IMR-90 (cell line): ENCODE data around the gene YIPF1. TPM values are rescaled to one million over a fixed set of nuclear protein-coding genes. Genes with fewer than 3 reads are reported as not detected.

Source experiments
- ATAC-seq: fragments of 200-7000 bp; cut with Tn5 transposase; 2 replicates; pipeline ENCODE4 v1.9.1; 2020; ENCODE audit warnings: low read depth, mild to moderate bottlenecking, moderate library complexity
- BruUV-seq: library from RNA; stranded (reverse); fragments of 400-500 nt; replicated peaks from 2 replicates; lab custom pipeline; 2021; lab: Mats Ljungman, UMichigan
- CTCF ChIA-PET: fragments of 300-600 bp; formaldehyde crosslinking; extraction: SDS; loops from one replicate; lab custom pipeline; 2021; ENCODE audit warnings: antibody characterized with exemption; lab: Yijun Ruan, JAX
- POLR2A ChIA-PET: fragments of 300-600 bp; sonication (Branson Sonifier 250); formaldehyde crosslinking; loops from one replicate; lab custom pipeline; 2022; ENCODE audit warnings: antibody characterized with exemption; ENCODE audit not compliant: unreplicated experiment; lab: Charles Lee
- DNase-seq: peaks from one replicate; pipeline ENCODE4 v3.0.0; 2013
- H2AFZ ChIP-seq: replicated peaks from 2 replicates; pipeline ENCODE3; 2013; ENCODE audit warnings: low read length, mild to moderate bottlenecking; ENCODE audit not compliant: poor library complexity
- H2AK5ac ChIP-seq: 2 replicates; pipeline ENCODE4 v1.6.1; 2013; ENCODE audit warnings: low read depth, low read length, inconsistent platforms
- H2AK9ac ChIP-seq: replicated peaks from 2 replicates; pipeline ENCODE3; 2013; ENCODE audit warnings: mild to moderate bottlenecking, low read depth, low read length, moderate library complexity; ENCODE audit not compliant: poor library complexity
- H2BK120ac ChIP-seq: 2 replicates; pipeline ENCODE4 v1.6.1; 2013; ENCODE audit warnings: low read depth, low read length, inconsistent platforms
- H2BK15ac ChIP-seq: 3 replicates; pipeline ENCODE4 v1.6.1; 2013; ENCODE audit warnings: low read depth, low read length, inconsistent platforms
- H2BK20ac ChIP-seq: 2 replicates; pipeline ENCODE4 v1.6.1; 2013; ENCODE audit warnings: low read depth, mild to moderate bottlenecking, inconsistent platforms, low read length, moderate library complexity
- H2BK5ac ChIP-seq: 2 replicates; pipeline ENCODE4 v1.6.1; 2013; ENCODE audit warnings: mild to moderate bottlenecking, low read depth, low read length, inconsistent platforms; ENCODE audit not compliant: poor library complexity, severe bottlenecking
- H3K14ac ChIP-seq: replicated peaks from 2 replicates; pipeline ENCODE4 v1.6.1; 2013; ENCODE audit warnings: low read depth, low read length, inconsistent platforms
- H3K18ac ChIP-seq: 2 replicates; pipeline ENCODE4 v1.6.1; 2013; ENCODE audit warnings: low read depth, low read length, control low read depth
- H3K23ac ChIP-seq: 2 replicates; pipeline ENCODE4 v1.6.1; 2013; ENCODE audit warnings: low read depth, low read length, inconsistent platforms
- H3K27ac ChIP-seq: 2 replicates; pipeline ENCODE4 v1.5.1; 2013; ENCODE audit warnings: mild to moderate bottlenecking, control low read depth, low read length; ENCODE audit not compliant: insufficient read depth
- H3K27me3 ChIP-seq: 2 replicates; pipeline ENCODE4 v1.6.1; 2013; ENCODE audit warnings: low read length; ENCODE audit not compliant: control insufficient read depth, insufficient read depth
- H3K36me3 ChIP-seq: 2 replicates; pipeline ENCODE4 v1.6.1; 2013; ENCODE audit warnings: low read length, mixed read lengths; ENCODE audit not compliant: control insufficient read depth, insufficient read depth
- H3K4ac ChIP-seq: 2 replicates; pipeline ENCODE4 v1.6.1; 2013; ENCODE audit warnings: low read depth, low read length, inconsistent platforms
- H3K4me1 ChIP-seq: 2 replicates; pipeline ENCODE4 v1.6.1; 2013; ENCODE audit warnings: low read length, mixed read lengths; ENCODE audit not compliant: control insufficient read depth, insufficient read depth
- H3K4me2 ChIP-seq: 2 replicates; pipeline ENCODE4 v1.6.1; 2013; ENCODE audit warnings: low read depth, mild to moderate bottlenecking, control low read depth, low read length, moderate library complexity
- H3K4me3 ChIP-seq: 2 replicates; pipeline ENCODE4 v1.5.1; 2013; ENCODE audit warnings: low read depth, mild to moderate bottlenecking, control low read depth, low read length, moderate library complexity; ENCODE audit not compliant: insufficient read depth
- H3K56ac ChIP-seq: 2 replicates; pipeline ENCODE4 v1.6.1; 2013; ENCODE audit warnings: low read length, inconsistent platforms; ENCODE audit not compliant: insufficient read depth; ENCODE audit errors: extremely low read depth
- H3K79me1 ChIP-seq, 2 experiments: 2 replicates each; pipeline ENCODE4 v1.6.1; 2013; ENCODE audit warnings: low read length in 2 of 2, inconsistent platforms in 1 of 2, low read depth in 1 of 2
- H3K9ac ChIP-seq: 2 replicates; pipeline ENCODE4 v1.6.1; 2013; ENCODE audit warnings: low read depth, low read length, control low read depth
- H3K9me1 ChIP-seq: 2 replicates; pipeline ENCODE4 v1.6.1; 2013; ENCODE audit warnings: low read length, inconsistent platforms; ENCODE audit not compliant: insufficient read depth
- H3K9me3 ChIP-seq: 2 replicates; pipeline ENCODE4 v1.6.1; 2013; ENCODE audit warnings: low read length; ENCODE audit not compliant: control insufficient read depth, insufficient read depth
- H4K20me1 ChIP-seq: 2 replicates; pipeline ENCODE4 v1.6.1; 2013; ENCODE audit warnings: low read length, inconsistent platforms; ENCODE audit not compliant: insufficient read depth
- H4K5ac ChIP-seq: 2 replicates; pipeline ENCODE4 v1.6.1; 2013; ENCODE audit warnings: mild to moderate bottlenecking, low read depth, low read length, control low read depth
- H4K8ac ChIP-seq, 2 experiments: 2 replicates each; pipeline ENCODE4 v1.6.1; 2013; ENCODE audit warnings: low read depth in 2 of 2, low read length in 2 of 2, control low read depth in 1 of 2, inconsistent platforms in 1 of 2
- H4K91ac ChIP-seq: 2 replicates; pipeline ENCODE4 v1.6.1; 2013; ENCODE audit warnings: low read depth, low read length, inconsistent platforms; ENCODE audit not compliant: insufficient read depth
- CHD1 ChIP-seq: IDR thresholded peaks from 2 replicates; pipeline ENCODE4 v1.6.1; 2012; ENCODE audit warnings: low read depth, low read length, improper control_type of control experiment
- CTCF ChIP-seq: conservative IDR thresholded peaks from 2 replicates; pipeline ENCODE4 v1.5.1; 2012; ENCODE audit warnings: mild to moderate bottlenecking, low read depth, low read length, improper control_type of control experiment
- ELK1 ChIP-seq: fragments of 150-350 bp; IDR thresholded peaks from 2 replicates; pipeline ENCODE4 v1.6.1; 2016; ENCODE audit warnings: low read depth, mild to moderate bottlenecking, low read length, moderate library complexity, borderline replicate concordance
- FOS ChIP-seq: fragments of 150-350 bp; IDR thresholded peaks from 2 replicates; pipeline ENCODE4 v1.6.1; 2016; ENCODE audit warnings: low read depth, low read length
- MAFK ChIP-seq: IDR thresholded peaks from 2 replicates; pipeline ENCODE4 v1.6.1; 2012; ENCODE audit warnings: low read depth, low read length, improper control_type of control experiment
- MXI1 ChIP-seq: IDR thresholded peaks from 2 replicates; pipeline ENCODE4 v1.6.1; 2012; ENCODE audit warnings: low read depth, mild to moderate bottlenecking, low read length, moderate library complexity, borderline replicate concordance
- POLR2A ChIP-seq: IDR thresholded peaks from 2 replicates; pipeline ENCODE4 v1.6.1; 2012; ENCODE audit warnings: mild to moderate bottlenecking, low read depth, low read length
- RAD21 ChIP-seq: IDR thresholded peaks from 2 replicates; pipeline ENCODE4 v1.6.1; 2012; ENCODE audit warnings: low read length, improper control_type of control experiment
- RFX5 ChIP-seq: IDR thresholded peaks from 2 replicates; pipeline ENCODE4 v1.8.0; 2012; ENCODE audit warnings: low read depth, mild to moderate bottlenecking, low read length, moderate library complexity
- USF2 ChIP-seq: fragments of 150-350 bp; IDR thresholded peaks from 2 replicates; pipeline ENCODE4 v1.6.1; 2017; ENCODE audit warnings: mild to moderate bottlenecking, antibody characterized with exemption, low read length, low read depth
- WGBS, 2 experiments: methylation state at CpG; one replicate each; pipeline versions ENCODE4 v1.1.5 to v1.1.7; 2013; ENCODE audit warnings: missing lambda C conversion rate in 2 of 2; ENCODE audit not compliant: insufficient read length in 1 of 2; ENCODE audit errors: extremely low coverage in 2 of 2; 5-methylcytosine and 5-hydroxymethylcytosine counted together
- dilution Hi-C: fragments of 300-500 bp; cut with HindIII; formaldehyde crosslinking; loops from one replicate; pipeline ENCODE4 v1.14.3; 2018; ENCODE audit warnings: low sequenced_read_pairs; ENCODE audit not compliant: unreplicated experiment
- in situ Hi-C: fragments of 300-500 bp; cut with MboI; formaldehyde crosslinking; loops from 3 replicates; pipeline ENCODE4 v1.14.3; 2019; ENCODE audit warnings: low sequenced_read_pairs, inconsistent platforms, mixed read lengths
- intact Hi-C: fragments of 100-400 bp; cut with micrococcal nuclease; formaldehyde crosslinking; loops from 2 replicates; pipeline ENCODE4 v1.10.0; 2022
- polyA plus RNA-seq, 3 experiments: library from polyadenylated mRNA; depleted of rRNA; stranded (reverse); fragments of >200 nt; gene quantifications; 2 replicates each; pipeline ENCODE4 v1.2.3, GENCODE V29; 2012; ENCODE audit warnings: low replicate concordance in 1 of 3
- total RNA-seq: library from RNA; depleted of rRNA; stranded (reverse); fragments of >200 nt; gene quantifications from 2 replicates; pipeline ENCODE4 v1.2.3, GENCODE V29; 2012

Gene YIPF1
- total and polyA plus RNA-seq, 2 of the 4 experiments (the other 2 are of a cell fraction): 23.7 to 35.3 TPM

- Histone ChIP-seq H3K4me1 (0 out of 2 replicates have a peak, but pooled peaks cover 2% of the 10 kb centered on the region), H3K4ac (no peak overlapping the region), H4K5ac (no peak overlapping the region), H3K4me2 (no peak overlapping the region), H3K79me1 (no peaks in the 10 kb centered on the region), H3K9me3 (no peaks in the 10 kb centered on the region), H3K18ac (no peak overlapping the region), H2AFZ (no peak overlapping the region), H2BK120ac (no peak overlapping the region), H3K4me3 (no peak overlapping the region), H3K56ac (no peak overlapping the region), H3K14ac (no peak overlapping the region), H2BK5ac (no peak overlapping the region), H2BK15ac (no peak overlapping the region), H4K91ac (no peak overlapping the region), H3K9me1 (no peaks in the 10 kb centered on the region), H3K23ac (no peak overlapping the region), H2AK9ac (no peak overlapping the region), H3K36me3 (peaks cover 13% of the 10 kb centered on the region), H3K9ac (no peak overlapping the region), H2BK20ac (no peak overlapping the region), H3K27ac (no peak overlapping the region), H3K27me3 (no peaks in the 10 kb centered on the region), H2AK5ac (no peak overlapping the region), H4K20me1 (no peaks in the 10 kb centered on the region), H4K8ac (no peak overlapping the region)
- dilution Hi-C loops (no loop called here), in situ Hi-C loops (loop anchor here (25.0 kb wide), 4 partner anchors 190 to 915 kb away; partner anchors contain the start of genes CYB5RL, MRPL37, TCEANC2 and TMEM59), intact Hi-C loops (no loop called here)
- TF ChIP-seq POLR2A (no peak), MAFK (no peak), CTCF (no peak), FOS (no peak), USF2 (no peak), CHD1 (no peak), RAD21 (no peak), RFX5 (no peak), MXI1 (no peak), ELK1 (no peak)
- WGBS, 2 experiments: 60% methylated on average over 1 of the region's 5 CpGs; no CpG with 5 or more reads in 1 of the 2 experiments
- ATAC-seq (no peak), DNase-seq (no peak)
- ChIA-PET CTCF (interaction anchor here (1.3 kb wide), 1 partner anchor 78 kb away, joined by 3 read pairs; no protein-coding TSS in a partner anchor), POLR2A (interaction anchor here (0.6 kb wide), 1 partner anchor 16 kb away, joined by 3 read pairs; no protein-coding TSS in a partner anchor)
- BruUV-seq: no TSS peak
These were observed 17.7 kb downstream of the YIPF1 start for GRCh38 chr1:53871773-53872484.
